Spleen (tissue), 7 donors: ENCODE results near the gene LAMB1.

Experiments used
- CTCF ChIP-seq, 11 experiments: fragments of 200-600 bp in 7 of 11; fragments of 450-650 bp in 4 of 11; sonication (generic) in 4 of 11; IDR thresholded peaks in 8 of 11; conservative IDR thresholded peaks in 3 of 11; 1 replicate in 7 of 11; 2 replicates in 4 of 11; pipeline versions ENCODE4 v1.4.0 to v1.8.0; 2016 to 2021; ENCODE audit warnings: antibody characterized with exemption in 11 of 11, inconsistent platforms in 4 of 11, mild to moderate bottlenecking in 1 of 11
- POLR2A ChIP-seq, 3 donors: fragments of 450-650 bp; IDR thresholded peaks; one replicate each; pipeline ENCODE4 v1.5.1; 2017; ENCODE audit warnings: antibody characterized with exemption in 3 of 3, mild to moderate bottlenecking in 1 of 3
- POLR2AphosphoS5 ChIP-seq, 3 donors: sonication (generic); formaldehyde crosslinking; IDR thresholded peaks; one replicate each; pipeline ENCODE4 v1.5.1; 2017; ENCODE audit warnings: antibody characterized with exemption in 3 of 3
- donor health status: DM: no; HTN: no; CAD: no; lungs with moderate emphysema.
- donor health status: DM: no; HTN: no; CAD: no.
- donor health status: DM: no; HTN: no; CAD: no.

- TF ChIP-seq CTCF (IDR thresholded peaks at IDR 0.05 in 8 of 11, conservative IDR thresholded peaks at IDR 0.05 in 3 of 11) (no peak), POLR2A (IDR thresholded peaks at IDR 0.05) (no peak), POLR2AphosphoS5 (IDR thresholded peaks at IDR 0.05) (no peak)
Observed at GRCh38 chr7:107969856-107970255, 33.1 kb downstream of the LAMB1 start.
